Measurements from ENCODE around the gene PLA2G4B. TPM values are rescaled to one million over a fixed set of nuclear protein-coding genes. Genes with fewer than 3 reads are reported as not detected.

Gene PLA2G4B
- total and polyA plus RNA-seq, 10 of the 15 experiments (the other 5 are each of a cell fraction or from before 2014, with no cell fraction given), result 0.22 to 6.6 (median 2.9) TPM

DNA sequence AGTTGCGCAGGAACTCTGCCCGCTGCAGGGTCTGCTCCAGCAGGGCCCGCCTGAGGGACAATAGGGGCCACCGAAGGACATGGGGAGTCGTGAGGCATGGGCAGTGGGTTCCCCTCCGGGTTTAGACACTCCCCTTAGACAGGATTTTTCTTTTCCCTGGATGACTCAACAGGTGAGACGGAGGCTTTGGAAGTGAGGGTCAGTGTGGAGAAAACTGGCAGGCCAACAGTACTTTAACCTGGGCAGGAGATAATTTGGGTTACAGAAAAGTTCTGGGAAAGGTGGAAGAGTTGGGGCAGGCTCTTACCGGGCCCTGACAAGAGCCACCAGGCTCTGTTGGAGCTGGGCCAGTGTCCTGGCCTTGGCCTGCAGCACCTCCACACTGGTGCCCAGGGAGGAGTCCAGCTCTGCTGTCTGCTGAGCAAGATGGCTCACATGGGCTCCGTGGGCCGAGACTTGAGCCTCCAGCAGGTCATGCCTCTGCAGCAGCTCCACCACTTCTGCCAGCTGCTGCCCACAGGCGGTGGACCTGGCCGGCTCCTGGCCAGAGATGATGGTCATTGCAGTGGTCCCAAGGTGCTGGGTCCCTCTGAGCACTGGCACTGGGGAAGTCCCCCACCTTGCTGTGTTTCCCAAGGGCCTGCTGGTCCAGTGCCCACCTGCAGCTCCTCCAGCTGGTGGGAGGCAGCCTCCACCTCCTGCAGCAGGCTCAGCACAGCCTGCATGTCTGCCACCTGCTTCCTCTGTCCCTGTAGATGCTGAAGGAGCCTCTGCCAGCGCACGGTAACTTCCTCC, 44.2 kb downstream of the PLA2G4B start (continued):
- TF ChIP-seq, protein P1, sequence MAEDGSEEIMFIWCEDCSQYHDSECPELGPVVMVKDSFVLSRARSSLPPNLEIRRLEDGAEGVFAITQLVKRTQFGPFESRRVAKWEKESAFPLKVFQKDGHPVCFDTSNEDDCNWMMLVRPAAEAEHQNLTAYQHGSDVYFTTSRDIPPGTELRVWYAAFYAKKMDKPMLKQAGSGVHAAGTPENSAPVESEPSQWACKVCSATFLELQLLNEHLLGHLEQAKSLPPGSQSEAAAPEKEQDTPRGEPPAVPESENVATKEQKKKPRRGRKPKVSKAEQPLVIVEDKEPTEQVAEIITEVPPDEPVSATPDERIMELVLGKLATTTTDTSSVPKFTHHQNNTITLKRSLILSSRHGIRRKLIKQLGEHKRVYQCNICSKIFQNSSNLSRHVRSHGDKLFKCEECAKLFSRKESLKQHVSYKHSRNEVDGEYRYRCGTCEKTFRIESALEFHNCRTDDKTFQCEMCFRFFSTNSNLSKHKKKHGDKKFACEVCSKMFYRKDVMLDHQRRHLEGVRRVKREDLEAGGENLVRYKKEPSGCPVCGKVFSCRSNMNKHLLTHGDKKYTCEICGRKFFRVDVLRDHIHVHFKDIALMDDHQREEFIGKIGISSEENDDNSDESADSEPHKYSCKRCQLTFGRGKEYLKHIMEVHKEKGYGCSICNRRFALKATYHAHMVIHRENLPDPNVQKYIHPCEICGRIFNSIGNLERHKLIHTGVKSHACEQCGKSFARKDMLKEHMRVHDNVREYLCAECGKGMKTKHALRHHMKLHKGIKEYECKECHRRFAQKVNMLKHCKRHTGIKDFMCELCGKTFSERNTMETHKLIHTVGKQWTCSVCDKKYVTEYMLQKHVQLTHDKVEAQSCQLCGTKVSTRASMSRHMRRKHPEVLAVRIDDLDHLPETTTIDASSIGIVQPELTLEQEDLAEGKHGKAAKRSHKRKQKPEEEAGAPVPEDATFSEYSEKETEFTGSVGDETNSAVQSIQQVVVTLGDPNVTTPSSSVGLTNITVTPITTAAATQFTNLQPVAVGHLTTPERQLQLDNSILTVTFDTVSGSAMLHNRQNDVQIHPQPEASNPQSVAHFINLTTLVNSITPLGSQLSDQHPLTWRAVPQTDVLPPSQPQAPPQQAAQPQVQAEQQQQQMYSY (CRISPR knock-in tag; IDR thresholded peaks at IDR 0.05), result no peak
- TF ChIP-seq NBN (IDR thresholded peaks at IDR 0.05) (no peak), CHD4 (IDR thresholded peaks at IDR 0.05) (no peak), CBX5 (IDR thresholded peaks at IDR 0.05; ENCODE audit: low read depth) (no peak), POU2F2 (IDR thresholded peaks at IDR 0.05; ENCODE audit: borderline replicate concordance, low read depth, low read length) (no peak), MEF2A (IDR thresholded peaks at IDR 0.05; ENCODE audit: insufficient read depth, low read depth, low read length) (no peak), SREBF1 (IDR thresholded peaks at IDR 0.05; ENCODE audit: low read length) (no peak), RAD21 (IDR thresholded peaks at IDR 0.05; ENCODE audit: insufficient read depth, low read depth, low read length) (no peak), IKZF1 (conservative IDR thresholded peaks at IDR 0.05) (no peak)
- TF ChIP-seq, protein P2, sequence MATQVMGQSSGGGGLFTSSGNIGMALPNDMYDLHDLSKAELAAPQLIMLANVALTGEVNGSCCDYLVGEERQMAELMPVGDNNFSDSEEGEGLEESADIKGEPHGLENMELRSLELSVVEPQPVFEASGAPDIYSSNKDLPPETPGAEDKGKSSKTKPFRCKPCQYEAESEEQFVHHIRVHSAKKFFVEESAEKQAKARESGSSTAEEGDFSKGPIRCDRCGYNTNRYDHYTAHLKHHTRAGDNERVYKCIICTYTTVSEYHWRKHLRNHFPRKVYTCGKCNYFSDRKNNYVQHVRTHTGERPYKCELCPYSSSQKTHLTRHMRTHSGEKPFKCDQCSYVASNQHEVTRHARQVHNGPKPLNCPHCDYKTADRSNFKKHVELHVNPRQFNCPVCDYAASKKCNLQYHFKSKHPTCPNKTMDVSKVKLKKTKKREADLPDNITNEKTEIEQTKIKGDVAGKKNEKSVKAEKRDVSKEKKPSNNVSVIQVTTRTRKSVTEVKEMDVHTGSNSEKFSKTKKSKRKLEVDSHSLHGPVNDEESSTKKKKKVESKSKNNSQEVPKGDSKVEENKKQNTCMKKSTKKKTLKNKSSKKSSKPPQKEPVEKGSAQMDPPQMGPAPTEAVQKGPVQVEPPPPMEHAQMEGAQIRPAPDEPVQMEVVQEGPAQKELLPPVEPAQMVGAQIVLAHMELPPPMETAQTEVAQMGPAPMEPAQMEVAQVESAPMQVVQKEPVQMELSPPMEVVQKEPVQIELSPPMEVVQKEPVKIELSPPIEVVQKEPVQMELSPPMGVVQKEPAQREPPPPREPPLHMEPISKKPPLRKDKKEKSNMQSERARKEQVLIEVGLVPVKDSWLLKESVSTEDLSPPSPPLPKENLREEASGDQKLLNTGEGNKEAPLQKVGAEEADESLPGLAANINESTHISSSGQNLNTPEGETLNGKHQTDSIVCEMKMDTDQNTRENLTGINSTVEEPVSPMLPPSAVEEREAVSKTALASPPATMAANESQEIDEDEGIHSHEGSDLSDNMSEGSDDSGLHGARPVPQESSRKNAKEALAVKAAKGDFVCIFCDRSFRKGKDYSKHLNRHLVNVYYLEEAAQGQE (IDR thresholded peaks at IDR 0.05; ENCODE audit: low read depth, low read length), result no peak
- TF ChIP-seq, protein P3, sequence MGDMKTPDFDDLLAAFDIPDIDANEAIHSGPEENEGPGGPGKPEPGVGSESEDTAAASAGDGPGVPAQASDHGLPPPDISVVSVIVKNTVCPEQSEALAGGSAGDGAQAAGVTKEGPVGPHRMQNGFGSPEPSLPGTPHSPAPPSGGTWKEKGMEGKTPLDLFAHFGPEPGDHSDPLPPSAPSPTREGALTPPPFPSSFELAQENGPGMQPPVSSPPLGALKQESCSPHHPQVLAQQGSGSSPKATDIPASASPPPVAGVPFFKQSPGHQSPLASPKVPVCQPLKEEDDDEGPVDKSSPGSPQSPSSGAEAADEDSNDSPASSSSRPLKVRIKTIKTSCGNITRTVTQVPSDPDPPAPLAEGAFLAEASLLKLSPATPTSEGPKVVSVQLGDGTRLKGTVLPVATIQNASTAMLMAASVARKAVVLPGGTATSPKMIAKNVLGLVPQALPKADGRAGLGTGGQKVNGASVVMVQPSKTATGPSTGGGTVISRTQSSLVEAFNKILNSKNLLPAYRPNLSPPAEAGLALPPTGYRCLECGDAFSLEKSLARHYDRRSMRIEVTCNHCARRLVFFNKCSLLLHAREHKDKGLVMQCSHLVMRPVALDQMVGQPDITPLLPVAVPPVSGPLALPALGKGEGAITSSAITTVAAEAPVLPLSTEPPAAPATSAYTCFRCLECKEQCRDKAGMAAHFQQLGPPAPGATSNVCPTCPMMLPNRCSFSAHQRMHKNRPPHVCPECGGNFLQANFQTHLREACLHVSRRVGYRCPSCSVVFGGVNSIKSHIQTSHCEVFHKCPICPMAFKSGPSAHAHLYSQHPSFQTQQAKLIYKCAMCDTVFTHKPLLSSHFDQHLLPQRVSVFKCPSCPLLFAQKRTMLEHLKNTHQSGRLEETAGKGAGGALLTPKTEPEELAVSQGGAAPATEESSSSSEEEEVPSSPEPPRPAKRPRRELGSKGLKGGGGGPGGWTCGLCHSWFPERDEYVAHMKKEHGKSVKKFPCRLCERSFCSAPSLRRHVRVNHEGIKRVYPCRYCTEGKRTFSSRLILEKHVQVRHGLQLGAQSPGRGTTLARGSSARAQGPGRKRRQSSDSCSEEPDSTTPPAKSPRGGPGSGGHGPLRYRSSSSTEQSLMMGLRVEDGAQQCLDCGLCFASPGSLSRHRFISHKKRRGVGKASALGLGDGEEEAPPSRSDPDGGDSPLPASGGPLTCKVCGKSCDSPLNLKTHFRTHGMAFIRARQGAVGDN (IDR thresholded peaks at IDR 0.05), result no peak
- TF ChIP-seq, protein P4, sequence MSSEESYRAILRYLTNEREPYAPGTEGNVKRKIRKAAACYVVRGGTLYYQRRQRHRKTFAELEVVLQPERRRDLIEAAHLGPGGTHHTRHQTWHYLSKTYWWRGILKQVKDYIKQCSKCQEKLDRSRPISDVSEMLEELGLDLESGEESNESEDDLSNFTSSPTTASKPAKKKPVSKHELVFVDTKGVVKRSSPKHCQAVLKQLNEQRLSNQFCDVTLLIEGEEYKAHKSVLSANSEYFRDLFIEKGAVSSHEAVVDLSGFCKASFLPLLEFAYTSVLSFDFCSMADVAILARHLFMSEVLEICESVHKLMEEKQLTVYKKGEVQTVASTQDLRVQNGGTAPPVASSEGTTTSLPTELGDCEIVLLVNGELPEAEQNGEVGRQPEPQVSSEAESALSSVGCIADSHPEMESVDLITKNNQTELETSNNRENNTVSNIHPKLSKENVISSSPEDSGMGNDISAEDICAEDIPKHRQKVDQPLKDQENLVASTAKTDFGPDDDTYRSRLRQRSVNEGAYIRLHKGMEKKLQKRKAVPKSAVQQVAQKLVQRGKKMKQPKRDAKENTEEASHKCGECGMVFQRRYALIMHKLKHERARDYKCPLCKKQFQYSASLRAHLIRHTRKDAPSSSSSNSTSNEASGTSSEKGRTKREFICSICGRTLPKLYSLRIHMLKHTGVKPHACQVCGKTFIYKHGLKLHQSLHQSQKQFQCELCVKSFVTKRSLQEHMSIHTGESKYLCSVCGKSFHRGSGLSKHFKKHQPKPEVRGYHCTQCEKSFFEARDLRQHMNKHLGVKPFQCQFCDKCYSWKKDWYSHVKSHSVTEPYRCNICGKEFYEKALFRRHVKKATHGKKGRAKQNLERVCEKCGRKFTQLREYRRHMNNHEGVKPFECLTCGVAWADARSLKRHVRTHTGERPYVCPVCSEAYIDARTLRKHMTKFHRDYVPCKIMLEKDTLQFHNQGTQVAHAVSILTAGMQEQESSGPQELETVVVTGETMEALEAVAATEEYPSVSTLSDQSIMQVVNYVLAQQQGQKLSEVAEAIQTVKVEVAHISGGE (CRISPR knock-in tag; IDR thresholded peaks at IDR 0.05), result no peak

Measured in GM12878 (cell line).